GM12878 (cell line): Measurements from ENCODE around the gene SLC35F6. TPM values are rescaled to one million over a fixed set of nuclear protein-coding genes. Genes with fewer than 3 reads are reported as not detected.

ENCODE experiments used
- ATAC-seq: fragments of 200-7000 bp; cut with Tn5 transposase; 3 replicates; pipeline ENCODE4 v1.9.1; 2020; ENCODE audit warnings: mild to moderate bottlenecking, moderate library complexity
- BruUV-seq: library from RNA; stranded (reverse); fragments of 400-500 nt; replicated peaks from 2 replicates; lab custom pipeline; 2021; lab: Mats Ljungman, UMichigan
- CTCF ChIA-PET: fragments of 300-600 bp; sonication (Branson Sonifier 250); formaldehyde crosslinking; extraction: SDS; loops from one replicate; lab custom pipeline; 2021; ENCODE audit warnings: inconsistent platforms; lab: Yijun Ruan, JAX
- POLR2A ChIA-PET: fragments of 350-600 bp; formaldehyde crosslinking; extraction: SDS; loops from one replicate; lab custom pipeline; 2021; ENCODE audit warnings: inconsistent platforms; lab: Charles Lee
- RAD21 ChIA-PET: fragments of 300-600 bp; sonication (Branson Sonifier 250); formaldehyde crosslinking; loops from one replicate; lab custom pipeline; 2023; ENCODE audit warnings: antibody characterized with exemption; ENCODE audit not compliant: unreplicated experiment; lab: Charles Lee
- SMC1A ChIA-PET: fragments of 300-600 bp; sonication (Branson Sonifier 250); formaldehyde crosslinking; loops from one replicate; lab custom pipeline; 2023; ENCODE audit not compliant: unreplicated experiment, uncharacterized antibody; lab: Charles Lee
- DNase-seq: peaks from one replicate; pipeline ENCODE4 v3.0.0-alpha.2; 2011; ENCODE audit warnings: low read depth, low spot score
- FAIRE-seq: peaks from 3 replicates; lab custom pipeline; 2011; peaks lifted over from hg19 to GRCh38; lab: Jason Lieb, UNC
- H2AFZ ChIP-seq: 2 replicates; pipeline ENCODE4 v1.6.0; 2011; ENCODE audit warnings: low read depth, low read length, control low read depth; ENCODE audit not compliant: control insufficient read depth
- H3K27ac ChIP-seq: 2 replicates; pipeline ENCODE4 v1.5.1; 2011; ENCODE audit warnings: control low read depth; ENCODE audit not compliant: control insufficient read depth, insufficient read depth
- H3K27me3 ChIP-seq, 2 experiments: replicated peaks in 1 of 2; 2 replicates each; pipeline versions ENCODE4 v1.6.0 to v1.6.1; 2011; ENCODE audit warnings: low read length in 1 of 2; ENCODE audit not compliant: control insufficient read depth in 2 of 2, insufficient read depth in 2 of 2
- H3K36me3 ChIP-seq, 2 experiments: 2 replicates each; pipeline ENCODE4 v1.5.1; 2011; ENCODE audit warnings: low read length in 1 of 2; ENCODE audit not compliant: control insufficient read depth in 2 of 2, insufficient read depth in 2 of 2
- H3K4me1 ChIP-seq: 2 replicates; pipeline ENCODE4 v1.6.1; 2011; ENCODE audit warnings: mild to moderate bottlenecking, low read length, moderate library complexity, mixed read lengths; ENCODE audit not compliant: control insufficient read depth, insufficient read depth
- H3K4me2 ChIP-seq: 2 replicates; pipeline ENCODE4 v1.6.0; 2011; ENCODE audit warnings: control low read depth; ENCODE audit not compliant: control insufficient read depth, insufficient read depth
- H3K4me3 ChIP-seq: fragments of 200-600 bp; sonication (generic); 2 replicates; pipeline ENCODE4 v1.5.1; 2016
- H3K79me2 ChIP-seq: 2 replicates; pipeline ENCODE4 v1.6.0; 2011; ENCODE audit warnings: low read length; ENCODE audit not compliant: control insufficient read depth, insufficient read depth
- H3K9ac ChIP-seq: 2 replicates; pipeline ENCODE4 v1.8.0; 2011; ENCODE audit warnings: low read length, control low read depth, mixed read lengths; ENCODE audit not compliant: control insufficient read depth, insufficient read depth
- H3K9me3 ChIP-seq: replicated peaks from 3 replicates; pipeline ENCODE4 v1.5.1; 2011; ENCODE audit warnings: mild to moderate bottlenecking, low read length; ENCODE audit not compliant: control insufficient read depth, insufficient read depth
- H4K20me1 ChIP-seq: 2 replicates; pipeline ENCODE4 v1.6.0; 2011; ENCODE audit not compliant: control insufficient read depth, insufficient read depth
- HDAC6 ChIP-seq: fragments of 200-600 bp; sonication (generic); IDR thresholded peaks from one replicate; pipeline ENCODE4 v1.8.0; 2017; ENCODE audit warnings: antibody characterized with exemption; ENCODE audit not compliant: unreplicated experiment
- IKZF1 ChIP-seq: fragments of 450-650 bp; conservative IDR thresholded peaks from 2 replicates; pipeline ENCODE4 v1.6.1; 2017; ENCODE audit warnings: antibody characterized with exemption, mild to moderate bottlenecking
- JUNB ChIP-seq: IDR thresholded peaks from 2 replicates; pipeline ENCODE4 v1.6.1; 2016; ENCODE audit warnings: antibody characterized with exemption, mild to moderate bottlenecking
- KDM1A ChIP-seq: fragments of 200-600 bp; sonication (generic); IDR thresholded peaks from 2 replicates; pipeline ENCODE4 v1.6.1; 2016; ENCODE audit warnings: borderline replicate concordance
- MXI1 ChIP-seq: fragments of 150-350 bp; IDR thresholded peaks from 2 replicates; pipeline ENCODE4 v1.6.1; 2011; ENCODE audit warnings: low read depth, mild to moderate bottlenecking, inconsistent platforms, low read length, improper control_type of control experiment
- NR2C1 ChIP-seq: fragments of 450-650 bp; IDR thresholded peaks from 2 replicates; pipeline ENCODE4 v1.6.1; 2017; ENCODE audit warnings: antibody characterized with exemption, mild to moderate bottlenecking, moderate library complexity
- PAX8 ChIP-seq: fragments of 450-650 bp; IDR thresholded peaks from 2 replicates; pipeline ENCODE4 v1.6.1; 2017; ENCODE audit warnings: mild to moderate bottlenecking, moderate library complexity
- SMAD1 ChIP-seq: fragments of 450-650 bp; IDR thresholded peaks from 2 replicates; pipeline ENCODE4 v1.6.1; 2018; ENCODE audit warnings: mild to moderate bottlenecking, low read depth; ENCODE audit not compliant: partially characterized antibody
- SMARCA5 ChIP-seq: fragments of 450-650 bp; IDR thresholded peaks from 2 replicates; pipeline ENCODE4 v1.6.1; 2017; ENCODE audit warnings: mild to moderate bottlenecking
- SMC3 ChIP-seq: IDR thresholded peaks from 2 replicates; pipeline ENCODE4 v1.6.1; 2011; ENCODE audit warnings: low read length, improper control_type of control experiment, borderline replicate concordance
- SPI1 ChIP-seq: IDR thresholded peaks from 2 replicates; pipeline ENCODE4 v1.6.1; 2011; ENCODE audit warnings: low read depth, mild to moderate bottlenecking, low read length, moderate library complexity, borderline replicate concordance; ENCODE audit not compliant: insufficient read depth
- SREBF2 ChIP-seq: IDR thresholded peaks from 2 replicates; pipeline ENCODE4 v1.6.1; 2012; ENCODE audit warnings: mild to moderate bottlenecking, low read length
- YY1 ChIP-seq: IDR thresholded peaks from 2 replicates; pipeline ENCODE4 v1.6.1; 2011; ENCODE audit warnings: low read depth, mild to moderate bottlenecking, low read length
- ZNF24 ChIP-seq: fragments of 450-650 bp; IDR thresholded peaks from 2 replicates; pipeline ENCODE4 v1.6.1; 2017; ENCODE audit warnings: antibody characterized with exemption, mild to moderate bottlenecking
- ZNF592 ChIP-seq: fragments of 450-650 bp; IDR thresholded peaks from 2 replicates; pipeline ENCODE4 v1.6.1; 2017; ENCODE audit warnings: mild to moderate bottlenecking, moderate library complexity
- WGBS: methylation state at CpG from one replicate; pipeline ENCODE4 v1.1.6; 2016; ENCODE audit warnings: low lambda C conversion rate; ENCODE audit not compliant: insufficient replicate concordance, insufficient coverage; ENCODE audit errors: missing lambda C conversion rate; 5-methylcytosine and 5-hydroxymethylcytosine counted together
- in situ Hi-C: fragments of 300-500 bp; cut with MboI; formaldehyde crosslinking; loops from 9 replicates; pipeline ENCODE4 v1.14.3; 2018; ENCODE audit warnings: mixed read lengths
- intact Hi-C: fragments of 100-400 bp; cut with micrococcal nuclease; formaldehyde crosslinking; loops from one replicate; pipeline ENCODE4 v1.14.2; 2022; ENCODE audit not compliant: unreplicated experiment
- polyA plus RNA-seq, 11 experiments: library from polyadenylated mRNA; depleted of rRNA in 4 of 11; unstranded in 6 of 11; stranded (reverse) in 5 of 11; fragments of >200 nt; fragmentation: Nextera tagmentation in 4 of 11; fragmentation: Illumina TruSeq in 1 of 11; extraction: Ambion mirVana in 4 of 11; extraction: Trizol in 1 of 11; gene quantifications; 1 replicate in 1 of 11; 2 replicates in 10 of 11; pipeline versions ENCODE4 v1.2.1 to v1.2.3, GENCODE V29; 2011 to 2016; ENCODE audit warnings: inconsistent platforms in 2 of 11, missing spikeins in 2 of 11, low read depth in 1 of 11
- total RNA-seq, 4 experiments: library from RNA; depleted of rRNA in 3 of 4; stranded (reverse); fragments of >200 nt in 3 of 4; fragmentation: Illumina TruSeq in 1 of 4; extraction: Trizol in 1 of 4; gene quantifications; 2 replicates each; pipeline versions ENCODE4 v1.2.1 to v1.2.3, GENCODE V29; 2013 to 2021

SLC35F6 gene
- total and polyA plus RNA-seq, 10 of the 15 experiments (the other 5 are each of a cell fraction or from before 2014, with no cell fraction given) = 4.0 to 10.5 (median 8.0) TPM

- Histone ChIP-seq H4K20me1 (no peaks in the 10 kb centered on the region), H3K9ac (no peak overlapping the region), H3K27ac (no peak overlapping the region), H3K79me2 (no peaks in the 10 kb centered on the region), H2AFZ (no peak overlapping the region), H3K4me2 (no peak overlapping the region), H3K4me3 (no peak overlapping the region), H3K27me3 (no peaks in the 10 kb centered on the region), H3K9me3 (no peaks in the 10 kb centered on the region), H3K4me1 (no peaks in the 10 kb centered on the region), H3K36me3 (peaks cover 0 to 3% of the 10 kb centered on the region in 2 experiments; a peak in 2 of 4 replicates)
- 81% methylated on average over 4 of the region's 4 CpGs for WGBS
- DNase-seq (no peak), ATAC-seq (no peak), FAIRE-seq (no peak)
- CTCF ChIA-PET = no interaction called here
- POLR2A ChIA-PET = no interaction called here
- intact Hi-C loops (no loop called here), in situ Hi-C loops (no loop called here)
- no TSS peak for BruUV-seq
- RAD21 ChIA-PET = no interaction called here
- TF ChIP-seq SREBF2 (no peak), SPI1 (no peak), ZNF592 (no peak), SMAD1 (no peak), ZNF24 (no peak), HDAC6 (no peak), YY1 (no peak), SMARCA5 (no peak), JUNB (no peak), MXI1 (no peak), SMC3 (no peak), IKZF1 (no peak), NR2C1 (no peak), KDM1A (no peak), PAX8 (no peak)
- SMC1A ChIA-PET = no interaction called here
These were observed 37.2 kb downstream of the SLC35F6 start for GRCh38 chr2:26801328-26801727.
